ENCODE results near the gene ZNF32. TPM values are rescaled to one million over a fixed set of nuclear protein-coding genes. Genes with fewer than 3 reads are reported as not detected.

Gene ZNF32
- total RNA-seq (2014; rRNA removed; shearing (Covaris generic)): 15.9 and 22.9 TPM in 2 replicates

- in situ Hi-C loops (cut with HindIII; ENCODE audit: low sequenced_read_pairs): no loop called here
- peak; percentile 88 for DNase-seq (ENCODE audit: low spot score)
Observed at GRCh38 chr10:43648398-43649184, at the start of gene ZNF32. TSS of gene ZNF32 (minus strand) at chr10:43648881. CDS start at chr10:43646133, 2,748 bp downstream.

- in situ Hi-C loops (cut with HindIII; ENCODE audit: low sequenced_read_pairs): no loop called here
- no peak for DNase-seq (ENCODE audit: low spot score)
Observed at GRCh38 chr10:43698156-43698555, 49.5 kb upstream of the ZNF32 start.

GRCh38 chr10:43696909-43697483, 48.3 kb upstream of the ZNF32 start:
- in situ Hi-C loops (cut with HindIII; ENCODE audit: low sequenced_read_pairs): no loop called here
- no peak for DNase-seq (ENCODE audit: low spot score)

- DNase-seq (ENCODE audit: low spot score): no peak
- in situ Hi-C loops (cut with HindIII; ENCODE audit: low sequenced_read_pairs): no loop called here
Observed at GRCh38 chr10:43695730-43696129, 47.0 kb upstream of the ZNF32 start.

- in situ Hi-C loops (cut with HindIII; ENCODE audit: low sequenced_read_pairs): no loop called here
- no peak for DNase-seq (ENCODE audit: low spot score)
Observed at GRCh38 chr10:43695321-43695720, 46.6 kb upstream of the ZNF32 start.

GRCh38 chr10:43694526-43694925, 45.8 kb upstream of the ZNF32 start:
- in situ Hi-C loops (cut with HindIII; ENCODE audit: low sequenced_read_pairs): no loop called here
- no peak for DNase-seq (ENCODE audit: low spot score)

- no peak for DNase-seq (ENCODE audit: low spot score)
- in situ Hi-C loops (cut with HindIII; ENCODE audit: low sequenced_read_pairs): no loop called here
Observed at GRCh38 chr10:43693602-43694001, 44.9 kb upstream of the ZNF32 start.

GRCh38 chr10:43692051-43692825, 43.6 kb upstream of the ZNF32 start:
- peak; percentile 85 for DNase-seq (ENCODE audit: low spot score)
- in situ Hi-C loops (cut with HindIII; ENCODE audit: low sequenced_read_pairs): no loop called here

- in situ Hi-C loops (cut with HindIII; ENCODE audit: low sequenced_read_pairs): no loop called here
- DNase-seq (ENCODE audit: low spot score): peak; percentile 46
Observed at GRCh38 chr10:43691485-43691884, 42.8 kb upstream of the ZNF32 start.

- peak; percentile 75 for DNase-seq (ENCODE audit: low spot score)
- in situ Hi-C loops (cut with HindIII; ENCODE audit: low sequenced_read_pairs): no loop called here
Observed at GRCh38 chr10:43689955-43690771, 41.5 kb upstream of the ZNF32 start.

GRCh38 chr10:43689618-43689954, 40.9 kb upstream of the ZNF32 start:
- DNase-seq (ENCODE audit: low spot score): peak; percentile 49
- in situ Hi-C loops (cut with HindIII; ENCODE audit: low sequenced_read_pairs): no loop called here

GRCh38 chr10:43689007-43689491, 40.4 kb upstream of the ZNF32 start:
- no peak for DNase-seq (ENCODE audit: low spot score)
- in situ Hi-C loops (cut with HindIII; ENCODE audit: low sequenced_read_pairs): no loop called here

- DNase-seq (ENCODE audit: low spot score): no peak
- in situ Hi-C loops (cut with HindIII; ENCODE audit: low sequenced_read_pairs): no loop called here
Observed at GRCh38 chr10:43688348-43688892, 39.7 kb upstream of the ZNF32 start.

GRCh38 chr10:43687373-43687772, 38.7 kb upstream of the ZNF32 start:
- in situ Hi-C loops (cut with HindIII; ENCODE audit: low sequenced_read_pairs): no loop called here
- no peak for DNase-seq (ENCODE audit: low spot score)

- DNase-seq (ENCODE audit: low spot score): no peak
- in situ Hi-C loops (cut with HindIII; ENCODE audit: low sequenced_read_pairs): no loop called here
Observed at GRCh38 chr10:43686414-43686813, 37.7 kb upstream of the ZNF32 start.

- in situ Hi-C loops (cut with HindIII; ENCODE audit: low sequenced_read_pairs): no loop called here
Observed at GRCh38 chr10:43685744-43686143, 37.1 kb upstream of the ZNF32 start.

GRCh38 chr10:43684292-43684559, 35.5 kb upstream of the ZNF32 start:
- in situ Hi-C loops (cut with HindIII; ENCODE audit: low sequenced_read_pairs): no loop called here
- DNase-seq (ENCODE audit: low spot score): no peak

More at GRCh38 chr10:43685744-43686143, 37.1 kb upstream of the ZNF32 start:
- DNase-seq (ENCODE audit: low spot score): no peak

GRCh38 chr10:43683451-43684291, 35.0 kb upstream of the ZNF32 start:
- DNase-seq (ENCODE audit: low spot score): no peak
- in situ Hi-C loops (cut with HindIII; ENCODE audit: low sequenced_read_pairs): no loop called here

Data from G401 (cell line).